HepG2 (cell line): Measurements from ENCODE around the gene UBR4. TPM values are rescaled to one million over a fixed set of nuclear protein-coding genes. Genes with fewer than 3 reads are reported as not detected.

Source experiments
- ATAC-seq: fragments of 200-7000 bp; cut with Tn5 transposase; 3 replicates; pipeline ENCODE4 v1.9.1; 2020; ENCODE audit warnings: mild to moderate bottlenecking, moderate library complexity
- BruUV-seq: library from RNA; stranded (reverse); fragments of 400-500 nt; replicated peaks from 2 replicates; lab custom pipeline; 2021; lab: Mats Ljungman, UMichigan
- CTCF ChIA-PET: fragments of 300-600 bp; formaldehyde crosslinking; extraction: SDS; loops from one replicate; lab custom pipeline; 2021; ENCODE audit warnings: low total read pairs, inconsistent platforms, low intra/inter-chr PET ratio; lab: Yijun Ruan, JAX
- POLR2A ChIA-PET: fragments of 350-600 bp; sonication (Branson Sonifier 250); formaldehyde crosslinking; loops from one replicate; lab custom pipeline; 2020; ENCODE audit warnings: antibody characterized with exemption, inconsistent platforms; lab: Yijun Ruan, JAX
- DNase-seq: peaks from one replicate; pipeline ENCODE4 v3.0.0-alpha.2; 2015; ENCODE audit warnings: low spot score
- FAIRE-seq: peaks from 3 replicates; lab custom pipeline; 2011; peaks lifted over from hg19 to GRCh38; lab: Jason Lieb, UNC
- H2AFZ ChIP-seq: one replicate; pipeline ENCODE4 v1.6.1; 2011; ENCODE audit warnings: low read length, inconsistent platforms
- H3K27ac ChIP-seq: fragments of 300-600 bp; 3 replicates; pipeline ENCODE4 v1.8.0; 2011; ENCODE audit warnings: mixed run types, mild to moderate bottlenecking, mixed read lengths, low read length, inconsistent platforms; ENCODE audit not compliant: insufficient read depth; ENCODE audit errors: extremely low read length
- H3K27me3 ChIP-seq, 2 experiments: fragments of 200-600 bp in 1 of 2; 2 replicates in 1 of 2; 3 replicates in 1 of 2; pipeline versions ENCODE4 v1.6.0 to v1.8.0; 2011; ENCODE audit warnings: low read length in 2 of 2, mild to moderate bottlenecking in 2 of 2, moderate library complexity in 2 of 2, inconsistent platforms in 1 of 2; ENCODE audit not compliant: insufficient read depth in 2 of 2, control insufficient read depth in 1 of 2
- H3K36me3 ChIP-seq, 2 experiments: fragments of 200-600 bp in 1 of 2; replicated peaks in 1 of 2; 2 replicates in 1 of 2; 3 replicates in 1 of 2; pipeline versions ENCODE4 v1.5.1 to v1.8.0; 2011; ENCODE audit warnings: low read length in 2 of 2, inconsistent platforms in 1 of 2; ENCODE audit not compliant: insufficient read depth in 2 of 2, control insufficient read depth in 1 of 2
- H3K4me1 ChIP-seq: 2 replicates; pipeline ENCODE4 v1.5.1; 2012; ENCODE audit warnings: low read length, inconsistent platforms; ENCODE audit not compliant: insufficient read depth
- H3K4me2 ChIP-seq: 2 replicates; pipeline ENCODE4 v1.6.0; 2011; ENCODE audit warnings: low read depth, low read length, inconsistent platforms
- H3K4me3 ChIP-seq, 3 experiments: fragments of 200-600 bp in 1 of 3; sonication (generic), shearing (Covaris generic) in 1 of 3; replicated peaks in 1 of 3; 2 replicates each; pipeline ENCODE4 v1.5.1; 2011 to 2016; ENCODE audit warnings: low read length in 3 of 3, inconsistent platforms in 2 of 3, low read depth in 2 of 3, mild to moderate bottlenecking in 2 of 3, control low read depth in 1 of 3, mixed read lengths in 1 of 3; ENCODE audit not compliant: insufficient read depth in 1 of 3
- H3K79me2 ChIP-seq: one replicate; pipeline ENCODE4 v1.6.1; 2011; ENCODE audit warnings: low read length, inconsistent platforms; ENCODE audit not compliant: insufficient read depth
- H3K9ac ChIP-seq: 2 replicates; pipeline ENCODE4 v1.6.0; 2011; ENCODE audit warnings: mild to moderate bottlenecking, low read depth, low read length, inconsistent platforms; ENCODE audit not compliant: insufficient read depth
- H3K9me3 ChIP-seq: 2 replicates; pipeline ENCODE4 v1.5.1; 2012; ENCODE audit warnings: mild to moderate bottlenecking, low read length
- H4K20me1 ChIP-seq: 2 replicates; pipeline ENCODE4 v1.6.0; 2011; ENCODE audit warnings: inconsistent platforms, mild to moderate bottlenecking, low read length, moderate library complexity; ENCODE audit not compliant: insufficient read depth
- ATF2 ChIP-seq: sonication (generic); formaldehyde crosslinking; IDR thresholded peaks from 2 replicates; pipeline ENCODE4 v1.4.0; 2020; ENCODE audit warnings: missing genetic modification reagents
- CBX1 ChIP-seq: IDR thresholded peaks from one replicate; pipeline ENCODE4 v1.6.1; 2016; ENCODE audit warnings: antibody characterized with exemption, low read depth
- GLI4 ChIP-seq: sonication (generic); formaldehyde crosslinking; IDR thresholded peaks from 2 replicates; pipeline ENCODE4 v1.5.1; 2020; ENCODE audit warnings: missing genetic modification reagents, mild to moderate bottlenecking, moderate library complexity, borderline replicate concordance
- GPBP1L1 ChIP-seq: sonication (generic); formaldehyde crosslinking; IDR thresholded peaks from 2 replicates; pipeline ENCODE4 v1.5.0; 2020; ENCODE audit warnings: mild to moderate bottlenecking, missing genetic modification reagents
- HMG20B ChIP-seq: conservative IDR thresholded peaks from 2 replicates; pipeline ENCODE4 v1.6.1; 2016; ENCODE audit warnings: missing genetic modification reagents, missing compliant biosample characterization
- MYNN ChIP-seq: sonication (generic); formaldehyde crosslinking; IDR thresholded peaks from 2 replicates; pipeline ENCODE4 v1.4.0; 2020; ENCODE audit warnings: mild to moderate bottlenecking, low read depth, missing genetic modification reagents
- PBX2 ChIP-seq: IDR thresholded peaks from 2 replicates; pipeline ENCODE4 v1.6.1; 2016; ENCODE audit warnings: control low read depth
- RARG ChIP-seq: sonication (generic); formaldehyde crosslinking; IDR thresholded peaks from 2 replicates; pipeline ENCODE4 v1.4.0; 2020; ENCODE audit warnings: low read depth, mild to moderate bottlenecking, missing genetic modification reagents
- SAFB2 ChIP-seq: sonication (generic); formaldehyde crosslinking; IDR thresholded peaks from 2 replicates; pipeline ENCODE4 v1.5.1; 2020; ENCODE audit warnings: missing genetic modification reagents, low read depth, mild to moderate bottlenecking, borderline replicate concordance
- SMAD1 ChIP-seq: sonication (generic); formaldehyde crosslinking; IDR thresholded peaks from 2 replicates; pipeline ENCODE4 v1.4.0; 2020; ENCODE audit warnings: missing genetic modification reagents, low read depth, mild to moderate bottlenecking, borderline replicate concordance
- ZC3H13 ChIP-seq: sonication (generic); formaldehyde crosslinking; IDR thresholded peaks from 2 replicates; pipeline ENCODE4 v1.8.1; 2023; ENCODE audit warnings: mild to moderate bottlenecking, missing genetic modification reagents, moderate library complexity
- ZNF230 ChIP-seq: sonication (generic); formaldehyde crosslinking; IDR thresholded peaks from 2 replicates; pipeline ENCODE4 v1.4.0; 2020; ENCODE audit warnings: mild to moderate bottlenecking, missing genetic modification reagents
- ZNF281 ChIP-seq: sonication (generic); formaldehyde crosslinking; IDR thresholded peaks from 2 replicates; pipeline ENCODE4 v1.4.0; 2020; ENCODE audit warnings: missing genetic modification reagents, borderline replicate concordance
- ZNF75D ChIP-seq: sonication (generic); formaldehyde crosslinking; IDR thresholded peaks from 2 replicates; pipeline ENCODE4 v1.8.1; 2023; ENCODE audit warnings: missing genetic modification reagents, mild to moderate bottlenecking, borderline replicate concordance
- ZNF781 ChIP-seq: sonication (generic); formaldehyde crosslinking; IDR thresholded peaks from 2 replicates; pipeline ENCODE4 v1.5.1; 2020; ENCODE audit warnings: borderline replicate concordance, mild to moderate bottlenecking, missing genetic modification reagents; ENCODE audit errors: not compliant biosample characterization
- WGBS: methylation state at CpG from one replicate; pipeline ENCODE4 v1.1.6; 2017; ENCODE audit warnings: low lambda C conversion rate; 5-methylcytosine and 5-hydroxymethylcytosine counted together
- in situ Hi-C: cut with HindIII; loops from 2 replicates; pipeline ENCODE4 v1.10.0; 2017; ENCODE audit warnings: low pct_unique_long_range_greater_than_20kb; ENCODE audit not compliant: extremely low pct_ligation_motif_present
- intact Hi-C: fragments of 100-400 bp; cut with micrococcal nuclease; formaldehyde crosslinking; loops from one replicate; pipeline ENCODE4 v1.10.0; 2022; ENCODE audit not compliant: unreplicated experiment
- polyA plus RNA-seq, 8 experiments: library from polyadenylated mRNA; depleted of rRNA in 3 of 8; stranded (reverse) in 7 of 8; unstranded in 1 of 8; fragments of >200 nt; fragmentation: Illumina TruSeq in 4 of 8; extraction: Trizol in 4 of 8; gene quantifications; 2 replicates each; pipeline versions ENCODE4 v1.2.1 to v1.2.3, GENCODE V29; 2011 to 2016; ENCODE audit warnings: low read depth in 4 of 8, missing spikeins in 1 of 8, mixed read lengths in 1 of 8; ENCODE audit not compliant: insufficient read depth in 1 of 8
- total RNA-seq, 5 experiments: library from RNA; depleted of rRNA; stranded (reverse); fragments of >200 nt; fragmentation: Illumina TruSeq; extraction: Trizol; gene quantifications; 2 replicates each; pipeline ENCODE4 v1.2.3, GENCODE V29; 2016; ENCODE audit warnings: low read depth in 1 of 5

Gene UBR4
- total and polyA plus RNA-seq, 2 of the 13 experiments (the other 11 are each of a cell fraction or from before 2014, with no cell fraction given): 59.1 to 106 TPM

GRCh38 chr1:19210772-19211549, 895 bp upstream of the UBR4 start:
- DNase-seq: no peak
- H3K27ac ChIP-seq: peak overlapping the region; percentile 92
- H4K20me1 ChIP-seq: peaks cover 28% of the 10 kb centered on the region
- in situ Hi-C loops: no loop called here
- FAIRE-seq: peak; percentile 12
- intact Hi-C loops: no loop called here
- peak overlapping the region; percentile 58 to 87 (median 64) for H3K4me3 ChIP-seq
- H3K27me3 ChIP-seq: peaks cover 0 to 4% of the 10 kb centered on the region in 2 experiments; a peak in 1 of 5 replicates
- H3K36me3 ChIP-seq: peaks cover 1 to 10% of the 10 kb centered on the region in 2 experiments; a peak in 3 of 5 replicates
- peak overlapping the region; percentile 39 for H2AFZ ChIP-seq
- peak overlapping the region; percentile 93 for H3K4me2 ChIP-seq
- H3K9me3 ChIP-seq: no peaks in the 10 kb centered on the region
- peaks cover 65% of the 10 kb centered on the region for H3K4me1 ChIP-seq
- peak overlapping the region; percentile 93 for H3K9ac ChIP-seq
- 15% methylated on average over 12 of the region's 12 CpGs for WGBS
- CTCF ChIA-PET: no interaction called here
- H3K79me2 ChIP-seq: peaks cover 72% of the 10 kb centered on the region
- POLR2A ChIA-PET: interaction anchor here (0.6 to 1.5 kb wide), 6 partner anchors 9 to 1264 kb away, joined by 3 to 11 read pairs (median 6); partner anchors contain the start of gene EMC1
- BruUV-seq: TSS peak; percentile 78
- ATAC-seq: peak; percentile 27
- TF ChIP-seq RARG (CRISPR knock-in tag) (0 out of 2 replicates have a peak, but pooled peaks have one; percentile 15), SMAD1 (CRISPR knock-in tag) (no peak), ZC3H13 (CRISPR knock-in tag) (no peak), ZNF75D (no peak), HMG20B (CRISPR knock-in tag) (no peak), ATF2 (CRISPR knock-in tag) (no peak), GLI4 (CRISPR knock-in tag) (no peak), MYNN (CRISPR knock-in tag) (no peak), ZNF781 (peak; percentile 2), PBX2 (CRISPR knock-in tag) (no peak), SAFB2 (CRISPR knock-in tag) (no peak), GPBP1L1 (no peak), CBX1 (no peak), ZNF230 (CRISPR knock-in tag) (no peak), ZNF281 (CRISPR knock-in tag) (no peak)
